ENCODE results near the gene KRTAP10-3.

DNA sequence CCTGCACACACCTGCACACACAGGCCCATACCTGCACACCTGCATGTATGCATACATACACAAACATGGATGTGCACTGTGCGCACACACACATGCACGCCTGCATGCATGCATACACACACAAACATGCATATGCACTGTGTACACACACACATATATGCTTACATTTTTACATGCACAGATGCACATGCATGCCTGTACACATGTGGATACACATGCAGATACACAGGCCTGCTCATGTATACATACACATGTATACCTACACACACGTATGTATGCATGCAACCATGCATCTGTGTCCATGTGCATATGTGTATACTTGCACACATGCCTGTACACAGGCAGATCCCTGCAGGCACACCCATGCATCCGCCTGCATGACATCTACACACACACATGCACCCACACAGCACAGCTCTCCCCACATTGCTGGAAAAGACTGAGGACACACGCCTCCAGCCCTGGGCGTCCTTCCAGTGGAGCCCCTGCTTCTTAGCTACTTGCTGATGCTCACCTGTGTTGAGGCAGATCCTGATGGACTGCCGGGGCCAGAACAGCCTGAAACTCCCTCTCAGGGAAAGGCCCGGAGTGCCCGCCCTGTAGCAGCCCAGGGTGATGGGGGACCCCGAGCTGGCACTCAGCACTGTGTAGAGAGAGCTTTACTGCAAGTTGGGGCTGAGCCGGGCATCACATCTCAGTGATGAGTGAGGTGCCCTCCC is 47.2 kb downstream of the KRTAP10-3 start:
- TF ChIP-seq POLR2A (IDR thresholded peaks at IDR 0.05), result no peak
- TF ChIP-seq, protein P1, sequence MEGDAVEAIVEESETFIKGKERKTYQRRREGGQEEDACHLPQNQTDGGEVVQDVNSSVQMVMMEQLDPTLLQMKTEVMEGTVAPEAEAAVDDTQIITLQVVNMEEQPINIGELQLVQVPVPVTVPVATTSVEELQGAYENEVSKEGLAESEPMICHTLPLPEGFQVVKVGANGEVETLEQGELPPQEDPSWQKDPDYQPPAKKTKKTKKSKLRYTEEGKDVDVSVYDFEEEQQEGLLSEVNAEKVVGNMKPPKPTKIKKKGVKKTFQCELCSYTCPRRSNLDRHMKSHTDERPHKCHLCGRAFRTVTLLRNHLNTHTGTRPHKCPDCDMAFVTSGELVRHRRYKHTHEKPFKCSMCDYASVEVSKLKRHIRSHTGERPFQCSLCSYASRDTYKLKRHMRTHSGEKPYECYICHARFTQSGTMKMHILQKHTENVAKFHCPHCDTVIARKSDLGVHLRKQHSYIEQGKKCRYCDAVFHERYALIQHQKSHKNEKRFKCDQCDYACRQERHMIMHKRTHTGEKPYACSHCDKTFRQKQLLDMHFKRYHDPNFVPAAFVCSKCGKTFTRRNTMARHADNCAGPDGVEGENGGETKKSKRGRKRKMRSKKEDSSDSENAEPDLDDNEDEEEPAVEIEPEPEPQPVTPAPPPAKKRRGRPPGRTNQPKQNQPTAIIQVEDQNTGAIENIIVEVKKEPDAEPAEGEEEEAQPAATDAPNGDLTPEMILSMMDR (IDR thresholded peaks at IDR 0.05), result no peak

Data from right lobe of liver (tissue), 4 donors.